Lower leg skin (tissue), 3 donors: ENCODE results near the gene GPRC5B.

Source experiments
- CTCF ChIP-seq, 3 donors: fragments of 450-650 bp; IDR thresholded peaks; one replicate each; pipeline ENCODE4 v1.5.1; 2016; ENCODE audit warnings: antibody characterized with exemption in 3 of 3, mild to moderate bottlenecking in 3 of 3, moderate library complexity in 2 of 3
- POLR2A ChIP-seq, 2 donors: fragments of 450-650 bp; IDR thresholded peaks; one replicate each; pipeline ENCODE4 v1.6.1; 2016 to 2017; ENCODE audit warnings: antibody characterized with exemption in 2 of 2, mild to moderate bottlenecking in 1 of 2, moderate library complexity in 1 of 2

DNA sequence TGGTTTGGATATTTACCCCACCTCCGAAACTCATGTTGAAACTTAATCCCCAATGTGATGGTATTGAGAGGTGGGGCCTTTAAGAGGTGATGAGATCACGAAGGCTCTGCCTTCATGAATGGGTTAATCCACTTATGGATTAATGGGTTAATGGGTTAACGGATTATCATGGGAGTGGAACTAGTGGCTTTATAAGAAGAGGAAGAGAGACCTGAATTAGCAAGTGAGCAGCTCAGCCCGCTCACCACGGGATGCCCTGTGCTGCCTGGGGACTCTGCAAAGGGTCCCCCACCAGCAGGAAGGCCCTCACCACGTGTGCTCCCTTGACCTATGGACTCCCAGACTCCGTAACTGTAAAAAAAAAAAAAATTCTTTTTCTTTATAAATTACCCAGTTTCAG is 16.5 kb upstream of the GPRC5B start:
- TF ChIP-seq CTCF (IDR thresholded peaks at IDR 0.05) (no peak), POLR2A (IDR thresholded peaks at IDR 0.05) (no peak)
